Activated CD8-positive, alpha-beta memory T cell treated with anti-CD3 and anti-CD28 coated beads for 1 hour (primary cell): ENCODE data around the gene OR6B2.

Experiments
- DNase-seq, 2 donors: peaks; one replicate each; pipeline ENCODE4 v3.0.0-alpha.2; 2020; ENCODE audit warnings: low read depth in 1 of 2; ENCODE audit errors: extremely low read depth in 1 of 2

The OR6B2 gene

GRCh38 chr2:240042740-240043139 lies 12.5 kb upstream of the OR6B2 start:
- DNase-seq = no peak

GRCh38 chr2:240041363-240041762 lies 11.1 kb upstream of the OR6B2 start:
- DNase-seq = no peak

- DNase-seq = no peak
These were observed 7.1 kb upstream of the OR6B2 start for GRCh38 chr2:240037358-240037757.

- no peak for DNase-seq
These were observed 3.1 kb upstream of the OR6B2 start for GRCh38 chr2:240033330-240033678.

- no peak for DNase-seq
These were observed 2.4 kb upstream of the OR6B2 start for GRCh38 chr2:240032406-240033329.

GRCh38 chr2:240024766-240025165 lies 5.5 kb downstream of the OR6B2 start:
- DNase-seq = no peak

- DNase-seq = no peak
These were observed 6.4 kb downstream of the OR6B2 start for GRCh38 chr2:240023792-240024191.

GRCh38 chr2:240021488-240022104 lies 8.6 kb downstream of the OR6B2 start:
- peak in 1 of 2 donors; percentile 39 for DNase-seq

- DNase-seq = no peak
These were observed 12.0 kb downstream of the OR6B2 start for GRCh38 chr2:240018071-240018750.

- DNase-seq = no peak
These were observed 15.9 kb downstream of the OR6B2 start for GRCh38 chr2:240014327-240014726.

GRCh38 chr2:240013343-240013742 lies 16.9 kb downstream of the OR6B2 start:
- no peak for DNase-seq

GRCh38 chr2:240002983-240003382 lies 27.2 kb downstream of the OR6B2 start:
- no peak for DNase-seq

GRCh38 chr2:240000671-240001070 lies 29.6 kb downstream of the OR6B2 start:
- no peak for DNase-seq

GRCh38 chr2:239997686-239998409 lies 32.4 kb downstream of the OR6B2 start:
- DNase-seq = no peak

- DNase-seq = no peak
These were observed 36.1 kb downstream of the OR6B2 start for GRCh38 chr2:239994086-239994485.

- no peak for DNase-seq
These were observed 36.9 kb downstream of the OR6B2 start for GRCh38 chr2:239993291-239993690.

GRCh38 chr2:239991689-239992314 lies 38.4 kb downstream of the OR6B2 start:
- no peak for DNase-seq

GRCh38 chr2:239990966-239991365 lies 39.3 kb downstream of the OR6B2 start:
- no peak for DNase-seq

GRCh38 chr2:239985356-239985755 lies 44.9 kb downstream of the OR6B2 start:
- no peak for DNase-seq

- no peak for DNase-seq
These were observed 45.6 kb downstream of the OR6B2 start for GRCh38 chr2:239984421-239985194.
